Skeletal muscle tissue (tissue), 4 donors: Measurements from ENCODE around the gene MAOA. TPM values are rescaled to one million over a fixed set of nuclear protein-coding genes. Genes with fewer than 3 reads are reported as not detected.
"Not testable (repeated sequence)": the region's sequence is repeated elsewhere in the genome, so short reads cannot be mapped to it uniquely, and the experiment has no call there.

ENCODE experiments used
- H3K27ac ChIP-seq: one replicate; pipeline ENCODE4 v1.7.0; 2013; ENCODE audit warnings: mild to moderate bottlenecking, low read depth, low read length, inconsistent platforms
- H3K27me3 ChIP-seq, 3 donors: one replicate each; pipeline ENCODE4 v1.7.0; 2013; ENCODE audit warnings: low read length in 3 of 3; ENCODE audit not compliant: control insufficient read depth in 3 of 3, insufficient read depth in 3 of 3
- H3K36me3 ChIP-seq, 3 donors: one replicate each; pipeline ENCODE4 v1.7.0; 2013; ENCODE audit warnings: low read length in 3 of 3; ENCODE audit not compliant: control insufficient read depth in 3 of 3, insufficient read depth in 3 of 3
- H3K4me1 ChIP-seq, 3 donors: one replicate each; pipeline ENCODE4 v1.7.0; 2013; ENCODE audit warnings: low read length in 3 of 3, mild to moderate bottlenecking in 3 of 3; ENCODE audit not compliant: control insufficient read depth in 3 of 3, insufficient read depth in 3 of 3
- H3K4me3 ChIP-seq, 3 donors: one replicate each; pipeline ENCODE4 v1.7.0; 2013; ENCODE audit warnings: low read length in 3 of 3
- H3K9ac ChIP-seq, 3 donors: one replicate each; pipeline ENCODE4 v1.7.0; 2013; ENCODE audit warnings: low read length in 3 of 3, mild to moderate bottlenecking in 3 of 3, moderate library complexity in 2 of 3, low read depth in 1 of 3
- H3K9me3 ChIP-seq, 3 donors: one replicate each; pipeline ENCODE4 v1.7.0; 2013; ENCODE audit warnings: low read length in 3 of 3; ENCODE audit not compliant: control insufficient read depth in 3 of 3
- total RNA-seq: library from RNA; depleted of rRNA; stranded (reverse); fragments of >200 nt; gene quantifications from one replicate; pipeline ENCODE4 v1.2.3, GENCODE V29; 2014
- donor health status: Osteomylitis.

The MAOA gene
- total RNA-seq, result 1.6 TPM

- peaks cover 0 to 9% (median 0%) of the 10 kb centered on the region in 3 donors for H3K4me1 ChIP-seq
- H3K27ac ChIP-seq, result peak within 1 kb of the TSS; percentile 79
- no peaks in the 10 kb centered on the region for H3K9me3 ChIP-seq
- no peaks in the 10 kb centered on the region for H3K36me3 ChIP-seq
- peak within 1 kb of the TSS; percentile 76 to 78 (median 76) for H3K9ac ChIP-seq
- H3K27me3 ChIP-seq, result peaks cover 0 to 3% (median 0%) of the 10 kb centered on the region in 3 donors
- H3K4me3 ChIP-seq, result peak within 1 kb of the TSS; percentile 76 to 85 (median 81)
Observed at GRCh38 chrX:43656005-43656494, at the start of gene MAOA. MAOA (plus strand) TSS chrX:43656299; CDS start chrX:43656342, 43 bp downstream.

GRCh38 chrX:43612400-43612799 lies 43.7 kb upstream of the MAOA start:
- Histone ChIP-seq H3K9ac (no peak overlapping the region), H3K4me3 (no peak overlapping the region), H3K36me3 (no peaks in the 10 kb centered on the region), H3K9me3 (no peaks in the 10 kb centered on the region), H3K27ac (no peak overlapping the region), H3K4me1 (no peaks in the 10 kb centered on the region), H3K27me3 (no peaks in the 10 kb centered on the region)

GRCh38 chrX:43615660-43616059 lies 40.4 kb upstream of the MAOA start:
- Histone ChIP-seq H3K9ac (no peak overlapping the region), H3K36me3 (no peaks in the 10 kb centered on the region), H3K4me3 (no peak overlapping the region), H3K4me1 (no peaks in the 10 kb centered on the region), H3K9me3 (no peaks in the 10 kb centered on the region), H3K27ac (no peak overlapping the region), H3K27me3 (no peaks in the 10 kb centered on the region)

- Histone ChIP-seq H3K27ac (no peak overlapping the region), H3K9me3 (no peaks in the 10 kb centered on the region), H3K9ac (no peak overlapping the region), H3K36me3 (no peaks in the 10 kb centered on the region), H3K4me1 (no peaks in the 10 kb centered on the region), H3K27me3 (no peaks in the 10 kb centered on the region), H3K4me3 (no peak overlapping the region)
Observed at GRCh38 chrX:43618366-43619205, 37.5 kb upstream of the MAOA start.

- not testable (repeated sequence) for H3K4me1 ChIP-seq, H3K27me3 ChIP-seq, H3K9me3 ChIP-seq, H3K27ac ChIP-seq, H3K9ac ChIP-seq, H3K36me3 ChIP-seq, H3K4me3 ChIP-seq
Observed at GRCh38 chrX:43619861-43620260, 36.2 kb upstream of the MAOA start.

- Histone ChIP-seq H3K4me1 (no peaks in the 10 kb centered on the region), H3K4me3 (no peak overlapping the region), H3K27me3 (peaks cover 0 to 3% (median 0%) of the 10 kb centered on the region in 3 donors), H3K36me3 (no peaks in the 10 kb centered on the region), H3K27ac (no peak overlapping the region), H3K9ac (no peak overlapping the region), H3K9me3 (no peaks in the 10 kb centered on the region)
Observed at GRCh38 chrX:43627147-43627546, 29.0 kb upstream of the MAOA start.

GRCh38 chrX:43627669-43628068 lies 28.4 kb upstream of the MAOA start:
- no peaks in the 10 kb centered on the region for H3K36me3 ChIP-seq
- H3K9ac ChIP-seq, result no peak overlapping the region
- peaks cover 0 to 3% (median 0%) of the 10 kb centered on the region in 3 donors for H3K27me3 ChIP-seq
- no peak overlapping the region for H3K4me3 ChIP-seq
- H3K9me3 ChIP-seq, result no peaks in the 10 kb centered on the region
- H3K27ac ChIP-seq, result no peak overlapping the region
- no peaks in the 10 kb centered on the region for H3K4me1 ChIP-seq

GRCh38 chrX:43629229-43629628 lies 26.9 kb upstream of the MAOA start:
- Histone ChIP-seq H3K27ac (no peak overlapping the region), H3K36me3 (no peaks in the 10 kb centered on the region), H3K9me3 (no peaks in the 10 kb centered on the region), H3K4me3 (no peak overlapping the region), H3K27me3 (peaks cover 0 to 3% (median 0%) of the 10 kb centered on the region in 3 donors), H3K9ac (no peak overlapping the region), H3K4me1 (no peaks in the 10 kb centered on the region)

- Histone ChIP-seq H3K9me3 (no peaks in the 10 kb centered on the region), H3K4me3 (no peak overlapping the region), H3K27me3 (peaks cover 0 to 6% (median 0%) of the 10 kb centered on the region in 3 donors), H3K36me3 (no peaks in the 10 kb centered on the region), H3K4me1 (no peaks in the 10 kb centered on the region), H3K9ac (no peak overlapping the region), H3K27ac (no peak overlapping the region)
Observed at GRCh38 chrX:43631841-43632240, 24.3 kb upstream of the MAOA start.

GRCh38 chrX:43633081-43633480 lies 23.0 kb upstream of the MAOA start:
- Histone ChIP-seq H3K4me3 (no peak overlapping the region), H3K27me3 (peaks cover 0 to 6% (median 0%) of the 10 kb centered on the region in 3 donors), H3K4me1 (no peaks in the 10 kb centered on the region), H3K9ac (no peak overlapping the region), H3K36me3 (no peaks in the 10 kb centered on the region), H3K9me3 (no peaks in the 10 kb centered on the region), H3K27ac (no peak overlapping the region)
